Dedifferentiated amniotic fluid mesenchymal stem cell (primary cell): ENCODE data around the gene RAPGEF2.
A peak's percentile ranks its signal among the peaks of the same experiment; 100 is the strongest.
"Not testable (repeated sequence)": the region's sequence is repeated elsewhere in the genome, so short reads cannot be mapped to it uniquely, and the experiment has no call there.

ENCODE experiments used
- DNase-seq: peaks from one replicate; pipeline ENCODE4 v3.0.0-alpha.2; 2016; ENCODE audit errors: extremely low spot score

The RAPGEF2 gene

GRCh38 chr4:159366966-159367780 is 264.3 kb downstream of the RAPGEF2 start:
- DNase-seq: no peak

- DNase-seq: no peak
These were observed 264.9 kb downstream of the RAPGEF2 start for GRCh38 chr4:159367781-159368080.

- DNase-seq: no peak
These were observed 265.4 kb downstream of the RAPGEF2 start for GRCh38 chr4:159368320-159368719.

- no peak for DNase-seq
These were observed 266.4 kb downstream of the RAPGEF2 start for GRCh38 chr4:159369256-159369655.

GRCh38 chr4:159370286-159370685 is 267.4 kb downstream of the RAPGEF2 start:
- DNase-seq: no peak

- peak; percentile 90 for DNase-seq
These were observed 272.1 kb downstream of the RAPGEF2 start for GRCh38 chr4:159374749-159375530.

- DNase-seq: no peak
These were observed 273.4 kb downstream of the RAPGEF2 start for GRCh38 chr4:159376289-159376688.

- DNase-seq: no peak
These were observed 275.3 kb downstream of the RAPGEF2 start for GRCh38 chr4:159378056-159378616.

- not testable (repeated sequence) for DNase-seq
These were observed 276.2 kb downstream of the RAPGEF2 start for GRCh38 chr4:159379064-159379463.

- no peak for DNase-seq
These were observed 277.0 kb downstream of the RAPGEF2 start for GRCh38 chr4:159379836-159380235.

GRCh38 chr4:159382856-159383561 is 280.1 kb downstream of the RAPGEF2 start:
- no peak for DNase-seq

- no peak for DNase-seq
These were observed 280.7 kb downstream of the RAPGEF2 start for GRCh38 chr4:159383562-159383931.

GRCh38 chr4:159384017-159384416 is 281.1 kb downstream of the RAPGEF2 start:
- DNase-seq: no peak

GRCh38 chr4:159384632-159385031 is 281.8 kb downstream of the RAPGEF2 start:
- peak; percentile 23 for DNase-seq

- DNase-seq: no peak
These were observed 283.7 kb downstream of the RAPGEF2 start for GRCh38 chr4:159386620-159387019.

GRCh38 chr4:159389756-159390155 is 286.9 kb downstream of the RAPGEF2 start:
- DNase-seq: no peak

- DNase-seq: peak; percentile 80
These were observed 287.8 kb downstream of the RAPGEF2 start for GRCh38 chr4:159390648-159391047.

- DNase-seq: no peak
These were observed 292.8 kb downstream of the RAPGEF2 start for GRCh38 chr4:159395693-159396092.

GRCh38 chr4:159396151-159396550 is 293.3 kb downstream of the RAPGEF2 start:
- no peak for DNase-seq

- no peak for DNase-seq
These were observed 295.4 kb downstream of the RAPGEF2 start for GRCh38 chr4:159398236-159398638.

GRCh38 chr4:159400558-159401225 is 297.8 kb downstream of the RAPGEF2 start:
- DNase-seq: no peak
